ENCODE measurements around the gene SLC19A1.

DNA sequence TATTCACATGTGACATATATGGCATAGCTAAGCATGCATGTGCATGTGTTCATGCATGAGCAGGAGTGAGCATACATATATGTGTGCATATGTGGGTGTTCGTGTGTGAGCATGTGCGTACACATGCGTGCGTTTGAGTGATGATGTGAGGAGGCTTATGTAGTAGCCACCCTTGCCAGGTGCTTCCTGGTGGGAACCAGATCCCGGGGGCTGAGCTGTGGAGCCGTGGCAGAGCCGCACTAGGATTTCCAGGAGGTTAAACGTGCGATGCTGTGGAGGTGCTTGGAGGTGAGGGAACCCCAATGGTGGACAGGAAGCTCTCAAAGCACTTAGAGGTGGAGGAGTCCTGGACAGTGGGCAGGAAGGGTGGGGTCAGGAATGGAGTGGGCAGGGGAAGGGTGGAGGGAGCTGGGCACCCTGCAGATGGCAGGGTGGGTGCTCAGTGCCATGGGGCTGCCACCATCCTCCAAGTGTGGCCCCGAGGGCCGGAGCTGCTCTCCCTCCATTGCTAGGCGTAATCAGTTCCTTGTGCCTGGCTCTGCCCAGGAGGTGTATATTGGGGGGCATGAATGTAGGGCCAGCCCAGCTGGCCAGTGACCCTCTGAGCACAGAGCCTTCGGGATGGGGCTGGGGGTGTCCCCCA is 88.8 kb downstream of the SLC19A1 start:
- TF ChIP-seq, protein P1, sequence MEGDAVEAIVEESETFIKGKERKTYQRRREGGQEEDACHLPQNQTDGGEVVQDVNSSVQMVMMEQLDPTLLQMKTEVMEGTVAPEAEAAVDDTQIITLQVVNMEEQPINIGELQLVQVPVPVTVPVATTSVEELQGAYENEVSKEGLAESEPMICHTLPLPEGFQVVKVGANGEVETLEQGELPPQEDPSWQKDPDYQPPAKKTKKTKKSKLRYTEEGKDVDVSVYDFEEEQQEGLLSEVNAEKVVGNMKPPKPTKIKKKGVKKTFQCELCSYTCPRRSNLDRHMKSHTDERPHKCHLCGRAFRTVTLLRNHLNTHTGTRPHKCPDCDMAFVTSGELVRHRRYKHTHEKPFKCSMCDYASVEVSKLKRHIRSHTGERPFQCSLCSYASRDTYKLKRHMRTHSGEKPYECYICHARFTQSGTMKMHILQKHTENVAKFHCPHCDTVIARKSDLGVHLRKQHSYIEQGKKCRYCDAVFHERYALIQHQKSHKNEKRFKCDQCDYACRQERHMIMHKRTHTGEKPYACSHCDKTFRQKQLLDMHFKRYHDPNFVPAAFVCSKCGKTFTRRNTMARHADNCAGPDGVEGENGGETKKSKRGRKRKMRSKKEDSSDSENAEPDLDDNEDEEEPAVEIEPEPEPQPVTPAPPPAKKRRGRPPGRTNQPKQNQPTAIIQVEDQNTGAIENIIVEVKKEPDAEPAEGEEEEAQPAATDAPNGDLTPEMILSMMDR (IDR thresholded peaks at IDR 0.05) = no peak
- TF ChIP-seq REST (IDR thresholded peaks at IDR 0.05; ENCODE audit: low read depth, low read length) (no peak), EZH2phosphoT487 (IDR thresholded peaks at IDR 0.05; ENCODE audit: borderline replicate concordance, low read depth) (no peak), ELF1 (IDR thresholded peaks at IDR 0.05) (no peak), JUND (IDR thresholded peaks at IDR 0.05) (no peak), USF2 (IDR thresholded peaks at IDR 0.05; ENCODE audit: borderline replicate concordance, low read depth, low read length) (no peak), POLR2AphosphoS5 (IDR thresholded peaks at IDR 0.05; ENCODE audit: low read depth, low read length) (no peak), MXI1 (IDR thresholded peaks at IDR 0.05; ENCODE audit: low read depth, low read length) (no peak), RXRA (IDR thresholded peaks at IDR 0.05; ENCODE audit: borderline replicate concordance, low read depth) (no peak), TCF12 (IDR thresholded peaks at IDR 0.05) (no peak), YY1 (IDR thresholded peaks at IDR 0.05; ENCODE audit: low read depth) (no peak)
- TF ChIP-seq, protein P2, sequence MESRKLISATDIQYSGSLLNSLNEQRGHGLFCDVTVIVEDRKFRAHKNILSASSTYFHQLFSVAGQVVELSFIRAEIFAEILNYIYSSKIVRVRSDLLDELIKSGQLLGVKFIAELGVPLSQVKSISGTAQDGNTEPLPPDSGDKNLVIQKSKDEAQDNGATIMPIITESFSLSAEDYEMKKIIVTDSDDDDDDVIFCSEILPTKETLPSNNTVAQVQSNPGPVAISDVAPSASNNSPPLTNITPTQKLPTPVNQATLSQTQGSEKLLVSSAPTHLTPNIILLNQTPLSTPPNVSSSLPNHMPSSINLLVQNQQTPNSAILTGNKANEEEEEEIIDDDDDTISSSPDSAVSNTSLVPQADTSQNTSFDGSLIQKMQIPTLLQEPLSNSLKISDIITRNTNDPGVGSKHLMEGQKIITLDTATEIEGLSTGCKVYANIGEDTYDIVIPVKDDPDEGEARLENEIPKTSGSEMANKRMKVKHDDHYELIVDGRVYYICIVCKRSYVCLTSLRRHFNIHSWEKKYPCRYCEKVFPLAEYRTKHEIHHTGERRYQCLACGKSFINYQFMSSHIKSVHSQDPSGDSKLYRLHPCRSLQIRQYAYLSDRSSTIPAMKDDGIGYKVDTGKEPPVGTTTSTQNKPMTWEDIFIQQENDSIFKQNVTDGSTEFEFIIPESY (IDR thresholded peaks at IDR 0.05; ENCODE audit: borderline replicate concordance, low read depth) = no peak
- TF ChIP-seq, protein P3, sequence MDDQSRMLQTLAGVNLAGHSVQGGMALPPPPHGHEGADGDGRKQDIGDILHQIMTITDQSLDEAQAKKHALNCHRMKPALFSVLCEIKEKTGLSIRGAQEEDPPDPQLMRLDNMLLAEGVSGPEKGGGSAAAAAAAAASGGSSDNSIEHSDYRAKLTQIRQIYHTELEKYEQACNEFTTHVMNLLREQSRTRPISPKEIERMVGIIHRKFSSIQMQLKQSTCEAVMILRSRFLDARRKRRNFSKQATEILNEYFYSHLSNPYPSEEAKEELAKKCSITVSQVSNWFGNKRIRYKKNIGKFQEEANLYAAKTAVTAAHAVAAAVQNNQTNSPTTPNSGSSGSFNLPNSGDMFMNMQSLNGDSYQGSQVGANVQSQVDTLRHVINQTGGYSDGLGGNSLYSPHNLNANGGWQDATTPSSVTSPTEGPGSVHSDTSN (IDR thresholded peaks at IDR 0.05) = no peak
- TF ChIP-seq, protein P4, sequence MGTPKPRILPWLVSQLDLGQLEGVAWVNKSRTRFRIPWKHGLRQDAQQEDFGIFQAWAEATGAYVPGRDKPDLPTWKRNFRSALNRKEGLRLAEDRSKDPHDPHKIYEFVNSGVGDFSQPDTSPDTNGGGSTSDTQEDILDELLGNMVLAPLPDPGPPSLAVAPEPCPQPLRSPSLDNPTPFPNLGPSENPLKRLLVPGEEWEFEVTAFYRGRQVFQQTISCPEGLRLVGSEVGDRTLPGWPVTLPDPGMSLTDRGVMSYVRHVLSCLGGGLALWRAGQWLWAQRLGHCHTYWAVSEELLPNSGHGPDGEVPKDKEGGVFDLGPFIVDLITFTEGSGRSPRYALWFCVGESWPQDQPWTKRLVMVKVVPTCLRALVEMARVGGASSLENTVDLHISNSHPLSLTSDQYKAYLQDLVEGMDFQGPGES (IDR thresholded peaks at IDR 0.05; ENCODE audit: low read depth, low read length) = no peak

Measured in SK-N-SH (cell line).